ENCODE measurements around the gene ACVR2B.

DNA sequence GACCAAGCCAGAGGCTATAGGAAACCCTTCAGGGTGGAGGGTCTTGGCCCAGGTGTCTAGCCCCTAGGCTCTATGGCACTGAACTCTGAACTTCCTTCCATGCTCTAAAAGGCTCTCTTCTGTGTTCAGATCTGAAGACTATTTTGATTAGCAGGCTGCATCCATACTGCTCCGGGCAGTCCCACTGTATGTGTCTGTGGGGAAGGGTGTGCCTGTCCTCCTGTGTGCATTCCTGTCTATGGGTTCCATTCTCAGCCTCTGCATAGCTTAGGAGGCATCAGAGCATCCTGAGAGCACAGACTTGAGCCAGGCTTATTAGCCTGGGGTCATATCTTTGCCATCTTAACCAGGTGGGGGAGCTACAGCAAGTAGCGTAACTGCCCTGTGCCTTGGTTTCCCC lies 80.5 kb downstream of the ACVR2B start:
- no peak for TF ChIP-seq POLR2A (IDR thresholded peaks at IDR 0.05)
- TF ChIP-seq, protein P1, sequence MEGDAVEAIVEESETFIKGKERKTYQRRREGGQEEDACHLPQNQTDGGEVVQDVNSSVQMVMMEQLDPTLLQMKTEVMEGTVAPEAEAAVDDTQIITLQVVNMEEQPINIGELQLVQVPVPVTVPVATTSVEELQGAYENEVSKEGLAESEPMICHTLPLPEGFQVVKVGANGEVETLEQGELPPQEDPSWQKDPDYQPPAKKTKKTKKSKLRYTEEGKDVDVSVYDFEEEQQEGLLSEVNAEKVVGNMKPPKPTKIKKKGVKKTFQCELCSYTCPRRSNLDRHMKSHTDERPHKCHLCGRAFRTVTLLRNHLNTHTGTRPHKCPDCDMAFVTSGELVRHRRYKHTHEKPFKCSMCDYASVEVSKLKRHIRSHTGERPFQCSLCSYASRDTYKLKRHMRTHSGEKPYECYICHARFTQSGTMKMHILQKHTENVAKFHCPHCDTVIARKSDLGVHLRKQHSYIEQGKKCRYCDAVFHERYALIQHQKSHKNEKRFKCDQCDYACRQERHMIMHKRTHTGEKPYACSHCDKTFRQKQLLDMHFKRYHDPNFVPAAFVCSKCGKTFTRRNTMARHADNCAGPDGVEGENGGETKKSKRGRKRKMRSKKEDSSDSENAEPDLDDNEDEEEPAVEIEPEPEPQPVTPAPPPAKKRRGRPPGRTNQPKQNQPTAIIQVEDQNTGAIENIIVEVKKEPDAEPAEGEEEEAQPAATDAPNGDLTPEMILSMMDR (IDR thresholded peaks at IDR 0.05) = no peak
